Measurements from ENCODE around the gene PSMF1.
"Not testable (repeated sequence)": the region's sequence is repeated elsewhere in the genome, so short reads cannot be mapped to it uniquely, and the experiment has no call there.

The PSMF1 gene

DNA sequence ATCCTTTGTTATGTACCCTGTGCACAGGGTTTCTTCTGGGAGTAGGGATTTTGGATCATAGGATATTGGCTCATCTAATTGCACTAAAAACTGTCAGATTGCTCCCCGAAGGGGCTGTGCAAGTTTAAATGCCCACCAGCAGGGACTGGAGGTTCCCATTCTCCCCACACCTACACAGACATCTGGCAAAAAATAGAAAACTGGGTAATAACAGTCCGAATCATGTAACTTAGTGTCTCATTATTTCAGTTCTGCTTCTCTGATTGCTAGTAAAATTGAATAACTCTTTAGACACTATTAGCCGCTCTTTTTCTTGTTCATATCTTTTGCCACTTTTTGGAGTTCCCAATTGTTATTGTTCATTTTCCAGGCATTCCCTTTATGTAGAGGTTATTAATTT is 5.3 kb downstream of the PSMF1 start:
- no peak for DNase-seq

DNA sequence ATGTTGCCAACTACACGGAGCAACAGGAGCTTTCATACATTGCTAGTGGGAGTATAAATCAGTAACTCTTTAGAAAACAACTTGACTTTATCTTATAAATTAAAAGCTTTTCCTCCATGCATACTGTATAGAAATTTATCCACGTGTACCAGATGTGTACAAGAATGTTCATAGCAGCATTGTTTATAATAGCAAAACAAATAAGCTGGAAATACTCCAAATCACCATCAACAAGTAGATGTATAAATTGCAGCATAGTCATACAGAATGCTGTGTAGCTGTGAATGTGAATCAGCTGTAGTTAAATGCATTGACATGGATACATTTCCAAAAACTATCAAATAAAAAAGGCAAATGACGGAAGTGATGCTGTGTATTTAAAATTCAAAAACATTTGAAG is 6.0 kb downstream of the PSMF1 start:
- no peak for DNase-seq

DNA sequence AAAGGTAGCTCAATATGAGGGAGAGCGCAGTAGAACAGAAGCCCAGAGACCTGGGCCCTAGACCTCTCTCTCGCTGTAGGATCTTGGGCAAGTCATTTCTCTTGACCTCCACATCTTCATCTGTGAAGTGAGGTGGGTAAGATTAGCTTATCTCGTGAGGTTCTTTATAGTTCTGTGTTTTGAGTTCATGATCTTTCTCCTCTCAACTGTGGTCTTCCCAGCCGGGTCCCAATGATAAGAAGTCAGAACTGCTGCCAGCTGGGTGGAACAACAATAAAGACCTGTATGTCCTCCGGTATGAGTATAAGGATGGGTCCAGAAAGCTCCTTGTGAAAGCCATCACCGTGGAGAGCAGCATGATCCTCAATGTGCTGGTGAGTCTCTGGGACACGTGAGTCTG is 6.9 kb downstream of the PSMF1 start:
- no peak for DNase-seq

DNA sequence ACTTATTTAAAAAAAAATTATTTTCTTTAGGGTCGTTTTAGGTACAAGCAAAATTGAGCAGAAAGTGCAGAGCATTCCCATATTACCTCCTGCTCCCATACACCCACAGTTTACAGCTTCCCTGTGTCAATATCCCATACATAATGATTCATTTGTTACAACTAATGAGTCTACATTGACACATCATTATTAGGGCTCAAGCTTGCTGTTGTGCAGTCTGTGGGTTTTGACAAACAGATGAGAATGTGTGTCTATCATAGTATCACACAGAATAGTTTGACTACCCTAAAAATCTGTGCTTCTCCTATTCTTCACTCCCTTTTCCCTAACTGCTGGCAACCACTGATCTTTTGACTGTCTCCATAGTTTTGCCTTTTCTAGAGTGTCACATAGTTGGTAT is 9.4 kb downstream of the PSMF1 start:
- DNase-seq = no peak

DNA sequence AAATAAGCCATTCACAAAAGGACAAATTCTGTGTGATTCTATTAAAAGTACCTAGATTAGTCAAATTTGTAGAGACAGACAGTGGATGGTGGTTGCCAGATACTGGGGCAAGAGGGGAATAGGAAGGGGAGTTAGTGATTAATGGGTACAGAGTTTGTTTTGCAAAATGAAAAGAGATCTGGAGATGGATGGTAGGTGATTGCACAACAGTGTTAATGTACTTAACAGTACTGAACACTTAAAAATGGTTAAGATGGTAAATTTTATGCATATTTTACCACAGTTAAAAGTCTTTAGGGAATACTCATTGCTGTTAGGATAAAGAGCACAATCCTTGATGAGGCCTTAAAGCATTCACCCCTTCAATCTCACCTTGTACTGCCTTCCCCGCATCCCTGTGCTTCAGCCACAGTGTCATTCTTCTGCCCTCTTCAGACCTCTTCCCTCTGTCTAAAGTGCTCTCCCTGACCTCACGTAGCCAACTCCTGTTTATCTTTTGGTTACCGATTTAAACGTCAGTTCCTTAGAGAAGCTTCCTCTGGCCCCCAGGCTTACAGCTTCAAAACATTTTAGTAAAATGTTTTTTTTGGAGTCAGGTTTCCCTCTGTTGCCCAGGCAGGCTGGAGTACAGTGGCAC is 11.8 kb downstream of the PSMF1 start:
- no peak for DNase-seq

DNA sequence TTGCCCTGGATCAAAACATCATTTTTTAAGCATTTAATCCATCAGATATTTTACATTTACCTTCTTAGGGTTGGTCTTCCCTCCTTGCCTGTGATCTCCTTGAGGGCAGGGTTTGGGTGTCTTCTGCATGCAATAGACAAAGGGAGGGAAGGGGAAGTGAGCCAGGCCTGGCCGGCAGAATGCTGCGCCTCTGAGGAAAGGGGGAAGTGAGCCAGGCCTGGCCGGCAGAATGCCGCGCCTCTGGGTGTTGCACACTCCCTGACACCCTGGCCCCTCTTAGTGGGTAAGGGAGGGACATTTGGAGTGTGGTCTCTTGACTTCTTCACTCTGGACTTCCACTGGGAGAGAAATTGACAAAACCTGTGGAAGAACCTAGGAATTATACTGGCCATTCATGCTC is 12.4 kb downstream of the PSMF1 start:
- no peak for DNase-seq

DNA sequence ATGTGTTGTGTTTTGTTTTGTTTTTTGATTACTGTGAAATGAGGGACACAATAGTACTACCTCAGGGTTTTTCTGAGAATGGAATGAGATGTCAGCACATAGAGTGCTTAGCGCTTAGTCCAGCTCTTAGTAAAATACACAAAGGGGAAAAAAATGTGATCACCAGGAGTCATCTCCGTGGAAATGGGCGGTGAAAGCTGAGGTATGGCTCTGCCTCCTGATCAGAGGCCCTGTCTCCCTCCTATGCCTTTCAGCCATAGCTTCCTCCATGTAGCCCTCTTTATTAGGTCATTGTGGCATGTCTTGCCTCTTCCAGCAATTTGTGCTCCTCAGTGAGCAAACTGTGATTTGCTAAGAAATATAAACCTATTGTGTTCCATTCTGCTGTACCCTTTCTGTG is 13.0 kb downstream of the PSMF1 start:
- DNase-seq = no peak

DNA sequence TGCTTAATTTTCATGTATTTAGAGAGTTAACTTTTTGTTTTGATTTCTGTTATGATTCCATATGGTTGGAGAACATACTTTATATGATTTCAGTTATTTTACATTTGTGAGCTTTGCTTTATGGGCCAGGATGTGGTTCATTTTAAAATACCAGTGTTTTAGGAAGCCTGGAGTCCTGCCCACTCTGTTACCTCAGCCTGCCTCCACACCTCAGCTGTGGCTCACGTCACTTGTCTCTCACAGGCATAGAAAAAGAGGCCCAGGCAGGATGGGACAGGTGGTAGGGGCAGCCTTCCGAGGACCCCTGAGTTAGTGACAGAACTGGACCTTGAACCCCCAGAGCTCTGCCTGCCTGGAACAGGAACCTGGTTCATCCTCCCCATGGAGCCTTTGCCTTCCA is 16.0 kb downstream of the PSMF1 start:
- DNase-seq = no peak

DNA sequence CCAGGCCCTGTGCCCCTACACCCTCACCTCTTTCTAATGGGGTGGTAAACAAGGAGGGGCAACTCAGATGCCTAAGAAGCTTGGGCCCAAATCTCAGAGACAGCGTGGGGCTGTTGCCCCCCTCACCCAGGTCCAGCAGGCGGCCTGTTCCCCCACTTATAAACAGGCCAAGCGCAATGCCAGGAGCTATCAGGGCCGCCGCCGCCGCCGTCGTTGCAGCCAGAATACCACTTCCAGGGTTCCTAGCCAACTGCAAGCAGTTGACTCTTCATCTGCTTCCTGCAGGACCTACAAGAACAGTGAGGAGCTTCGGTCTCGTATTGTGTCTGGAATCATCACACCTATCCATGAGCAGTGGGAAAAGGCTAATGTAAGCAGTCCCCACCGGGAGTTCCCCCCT is 16.4 kb downstream of the PSMF1 start:
- DNase-seq = no peak

DNA sequence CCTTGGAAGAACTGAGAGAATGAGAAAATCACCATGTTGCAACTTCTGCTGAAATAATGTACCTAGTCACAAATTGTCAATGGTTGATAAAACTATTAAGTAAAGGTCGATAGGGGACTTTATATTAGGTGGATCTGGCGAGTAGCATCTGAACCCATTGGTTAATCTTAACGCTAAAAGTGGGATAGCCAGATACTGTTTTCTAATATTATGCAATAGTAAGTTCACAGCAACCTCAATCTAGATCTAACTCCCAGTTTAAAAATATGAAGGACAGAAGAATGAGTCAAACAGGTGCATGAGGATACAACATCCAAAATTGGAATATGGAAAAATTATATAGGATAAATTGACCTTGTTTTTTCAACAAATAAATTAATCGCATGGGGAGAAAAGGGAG is 18.8 kb downstream of the PSMF1 start:
- no peak for DNase-seq

DNA sequence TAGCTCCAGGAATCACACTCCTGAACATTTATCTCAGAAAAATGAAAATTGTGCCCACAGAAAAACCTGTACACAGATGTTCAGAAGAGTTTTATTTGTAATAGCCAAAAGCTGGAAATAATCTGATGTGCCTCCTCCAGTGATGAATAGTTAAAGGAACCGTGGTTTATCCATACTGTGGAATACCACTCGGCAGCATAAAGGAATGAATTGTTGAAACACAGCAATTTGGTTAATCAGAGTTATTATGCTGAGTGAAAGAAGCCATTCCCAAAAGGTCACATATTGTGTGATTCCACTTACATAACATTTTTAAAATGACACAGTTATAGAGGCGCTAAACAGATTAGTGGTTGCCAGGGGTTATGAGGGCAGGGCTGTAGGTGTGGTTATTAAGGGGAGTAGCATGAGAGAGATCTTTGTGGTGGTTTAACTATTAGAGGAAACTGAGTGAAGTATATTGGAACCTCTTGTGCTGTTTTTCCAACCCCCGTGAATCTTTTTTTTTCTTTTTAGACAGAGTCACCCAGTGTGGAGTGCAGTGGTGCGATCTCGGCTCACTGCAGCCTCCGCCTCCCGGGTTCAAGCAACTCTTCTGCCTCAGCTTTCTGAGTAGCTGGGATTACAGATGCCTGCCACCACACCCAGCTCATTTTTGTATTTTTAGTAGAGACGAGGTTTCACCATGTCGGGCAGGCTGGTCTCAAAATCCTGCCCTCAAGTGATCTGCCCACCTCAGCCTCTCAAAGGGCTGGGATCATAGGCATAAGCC is 26.2 kb downstream of the PSMF1 start:
- DNase-seq = no peak

DNA sequence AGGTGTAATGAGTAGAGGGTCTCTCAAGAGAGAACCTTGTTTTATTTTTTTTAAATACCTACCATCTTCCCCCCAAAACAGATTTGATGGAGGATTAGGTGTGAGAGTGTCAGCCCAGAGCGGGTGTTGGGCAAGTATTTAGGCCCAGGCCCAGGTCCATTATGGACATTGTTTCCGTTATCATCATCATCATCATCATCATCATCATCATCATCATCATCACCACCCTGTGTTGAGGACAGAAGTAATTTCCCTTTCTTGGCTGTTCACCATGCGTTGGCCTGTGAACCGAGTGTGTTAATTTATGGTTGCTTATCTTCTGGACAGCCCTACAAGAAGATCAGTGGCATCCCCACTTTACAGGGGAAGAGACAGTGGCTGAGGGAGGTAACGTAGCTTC is 28.6 kb downstream of the PSMF1 start:
- no peak for DNase-seq

DNA sequence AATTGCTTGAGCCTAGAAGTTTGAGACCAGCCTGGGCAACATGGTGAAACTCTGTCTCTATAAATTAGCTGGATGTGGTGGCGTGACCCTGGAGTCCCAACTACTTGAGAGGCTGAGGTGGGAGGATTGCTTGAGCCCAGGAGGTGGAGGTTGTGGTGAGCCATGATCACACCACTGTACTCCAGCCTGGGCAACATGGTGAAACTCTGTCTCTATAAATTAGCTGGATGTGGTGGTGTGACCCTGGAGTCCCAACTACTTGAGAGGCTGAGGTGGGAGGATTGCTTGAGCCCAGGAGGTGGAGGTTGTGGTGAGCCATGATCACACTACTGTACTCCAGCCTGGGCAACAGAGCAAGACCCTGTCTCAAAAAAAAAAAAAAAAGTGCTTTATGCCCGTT is 31.4 kb downstream of the PSMF1 start:
- not testable (repeated sequence) for DNase-seq

DNA sequence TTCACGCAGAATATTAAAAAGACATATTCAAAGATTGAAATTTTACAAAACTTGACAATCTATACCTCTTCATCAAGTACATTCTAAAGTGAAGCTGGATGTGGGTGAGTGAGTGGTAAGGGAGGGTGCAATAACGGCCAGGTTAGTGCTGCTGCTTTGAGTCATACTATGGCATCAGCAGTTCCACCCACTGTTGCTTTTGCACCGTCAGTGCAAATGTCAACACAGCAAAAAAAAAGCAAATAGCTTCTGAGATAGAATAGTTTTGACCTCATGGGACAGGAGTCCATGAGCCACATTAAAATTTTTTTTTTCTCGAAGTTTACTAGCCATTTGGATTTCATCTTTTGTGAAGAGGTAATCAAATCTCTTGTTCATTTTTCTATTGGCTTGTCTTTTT is 31.8 kb downstream of the PSMF1 start:
- DNase-seq = peak in 1 of 2 experiments; percentile 5

DNA sequence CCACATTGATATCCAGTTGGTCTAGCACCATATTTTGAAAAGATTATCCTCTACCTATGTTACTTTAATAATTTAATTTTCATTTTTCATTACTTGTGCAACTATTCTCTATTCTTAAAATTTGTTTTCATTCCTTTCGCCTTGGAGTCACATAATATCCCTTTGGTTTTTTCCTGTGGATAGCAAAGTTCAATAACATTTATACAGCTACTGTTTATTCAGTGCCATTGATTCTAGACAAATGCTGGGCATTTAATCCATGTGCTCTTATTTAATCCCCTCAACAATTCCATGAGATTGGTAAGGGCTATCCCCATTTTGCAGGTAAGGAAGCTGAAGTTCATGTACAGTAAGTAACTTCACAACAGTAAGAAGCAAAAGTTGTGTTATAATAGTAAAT is 32.6 kb downstream of the PSMF1 start:
- no peak for DNase-seq

DNA sequence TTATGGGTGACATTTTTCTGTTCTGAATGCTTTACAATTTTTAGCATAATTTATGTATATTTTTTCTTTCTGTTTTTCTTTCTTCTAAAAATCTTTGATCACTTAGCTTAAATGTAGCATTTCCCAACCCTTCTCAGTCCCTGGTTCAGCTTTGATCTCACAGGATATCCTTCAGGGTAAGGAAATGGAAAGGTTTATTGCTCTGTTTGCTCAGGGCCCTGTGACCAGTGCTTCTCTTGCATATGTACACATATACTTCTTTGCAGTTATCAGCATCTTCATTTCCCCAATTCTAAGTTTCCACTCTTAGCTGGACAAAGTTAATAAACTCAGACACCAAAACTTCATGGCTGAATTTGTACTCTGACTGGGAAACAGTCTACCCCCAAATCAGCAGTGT is 35.8 kb downstream of the PSMF1 start:
- no peak for DNase-seq

DNA sequence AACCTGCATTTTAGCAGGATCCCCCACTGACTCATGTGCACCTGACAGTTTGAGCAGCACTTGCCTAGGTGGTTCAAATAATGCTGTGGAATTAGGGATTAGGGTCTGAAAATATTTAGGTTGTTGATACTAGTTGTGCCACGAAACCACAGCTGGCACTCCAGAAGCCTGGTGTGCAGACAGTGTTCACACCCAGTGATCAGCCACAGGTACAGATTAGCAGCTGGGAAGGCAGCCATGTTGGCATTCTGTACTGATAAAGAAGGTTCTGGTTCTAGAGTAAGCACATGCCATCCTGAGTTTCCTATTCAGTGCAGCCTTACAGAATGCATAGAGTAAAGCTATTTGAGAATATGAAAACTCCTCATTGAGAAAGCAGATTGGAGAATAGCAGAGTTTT is 36.3 kb downstream of the PSMF1 start:
- no peak for DNase-seq

DNA sequence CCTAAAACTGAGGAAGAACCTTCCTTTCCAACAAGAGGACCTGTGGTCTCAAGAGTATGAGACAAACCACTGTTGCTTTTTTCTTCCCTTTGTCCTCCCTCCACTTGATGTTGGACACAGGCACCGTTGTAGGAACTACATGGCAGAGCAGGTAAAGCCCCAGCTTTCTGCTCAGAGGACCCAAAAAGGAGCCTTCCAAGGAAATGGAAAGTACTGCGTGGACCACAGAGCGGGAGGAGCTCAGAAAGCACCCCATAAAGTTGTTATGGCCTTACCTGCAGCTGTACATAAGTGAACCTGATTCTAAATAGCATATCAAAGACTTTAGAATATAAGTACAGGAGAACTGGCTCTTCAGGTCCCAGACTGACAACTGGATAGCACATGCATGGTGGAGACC is 36.9 kb downstream of the PSMF1 start:
- no peak for DNase-seq

DNA sequence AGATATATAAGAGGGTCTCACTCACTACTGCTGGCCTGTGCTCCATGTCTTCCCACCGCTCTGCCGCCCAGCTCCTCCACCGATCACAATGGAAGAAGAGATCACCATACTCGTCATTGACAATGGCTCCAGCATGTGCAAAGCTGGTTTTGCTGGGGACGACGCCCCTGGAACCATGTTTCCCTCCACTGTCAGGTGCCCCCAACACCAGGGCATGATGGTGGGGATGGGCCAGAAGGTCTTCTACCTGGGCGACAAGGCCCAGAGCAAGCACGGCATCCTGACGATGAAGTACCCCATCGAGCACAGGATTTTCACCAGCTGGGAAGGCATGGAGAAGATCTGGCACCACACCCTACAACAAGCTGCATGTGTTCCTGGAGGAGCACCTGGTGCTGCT is 42.1 kb downstream of the PSMF1 start:
- no peak for DNase-seq

DNA sequence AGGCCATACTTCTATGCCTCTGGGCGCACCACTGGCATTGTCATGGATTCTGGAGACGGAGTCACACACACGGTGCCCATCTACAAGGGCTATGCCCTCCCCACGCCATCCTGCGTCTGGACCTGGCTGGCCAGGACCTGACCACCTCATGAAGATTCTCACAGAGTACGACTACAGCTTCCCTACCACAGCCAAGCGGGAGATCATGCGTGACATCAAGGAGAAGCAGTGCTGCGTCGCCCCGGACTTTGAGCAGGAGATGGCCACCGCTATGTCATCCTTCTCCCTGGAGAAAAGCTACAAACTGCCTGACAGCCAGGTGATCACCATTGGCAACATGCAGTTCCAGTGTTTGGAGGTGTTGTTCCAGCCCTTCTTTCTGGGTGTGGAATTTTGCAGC is 42.6 kb downstream of the PSMF1 start:
- DNase-seq = no peak

DNA sequence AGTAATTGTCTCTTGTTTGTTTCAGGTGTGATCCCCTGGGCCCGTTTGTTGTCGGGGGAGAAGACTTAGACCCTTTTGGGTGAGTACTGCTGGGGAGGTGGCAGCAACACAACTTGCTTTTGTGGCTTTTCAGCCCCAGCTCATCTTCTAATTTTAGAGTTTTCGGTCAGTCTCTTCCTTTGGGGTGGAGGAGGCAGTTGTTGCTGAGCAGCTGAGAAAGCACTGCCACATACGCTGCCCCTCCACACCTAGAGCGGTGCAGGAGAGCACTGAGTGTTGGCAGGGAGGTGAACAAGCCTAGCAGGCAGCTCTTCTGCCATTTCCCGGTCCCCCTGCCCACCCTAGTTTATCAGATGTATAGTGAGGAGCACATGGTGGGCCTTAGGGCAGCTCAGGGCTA is 44.7 kb downstream of the PSMF1 start:
- no peak for DNase-seq

DNA sequence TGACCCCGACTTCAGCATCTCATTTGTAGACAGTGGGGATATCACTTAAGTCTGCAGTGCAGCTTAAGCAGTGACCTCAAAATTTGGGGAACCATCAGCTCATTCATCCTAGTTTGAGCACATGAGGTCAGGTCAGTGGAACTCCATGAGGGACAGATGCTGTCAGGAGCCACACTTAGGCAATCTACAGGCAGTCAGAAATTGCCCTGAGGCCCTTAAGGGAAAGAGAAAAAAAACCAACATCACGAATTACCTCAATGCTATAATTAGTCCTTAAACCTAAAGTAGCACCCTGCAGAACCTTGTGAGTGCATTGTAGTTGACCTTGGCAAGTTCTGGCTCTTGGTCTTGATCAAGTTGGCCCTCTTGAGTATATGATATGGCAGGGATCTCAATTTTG is 45.3 kb downstream of the PSMF1 start:
- DNase-seq = no peak

DNA sequence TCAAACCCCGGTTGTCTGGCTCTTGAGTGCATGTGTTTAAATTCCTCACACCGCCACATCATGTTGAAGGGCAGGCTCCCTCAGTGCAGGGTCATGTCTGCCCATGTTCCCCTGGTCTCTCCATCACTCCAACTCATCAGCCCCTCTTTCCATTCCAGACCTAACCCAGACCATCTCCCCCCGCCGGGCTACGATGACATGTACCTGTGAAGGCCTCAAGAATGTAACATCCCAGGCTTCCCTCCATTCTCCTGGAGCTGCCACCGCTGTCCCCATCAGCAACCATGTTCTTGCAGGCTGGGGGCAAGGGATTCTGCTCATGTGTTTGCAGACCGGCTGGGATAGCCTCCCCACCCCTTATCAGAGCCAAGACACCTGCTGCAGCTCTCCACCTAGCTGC is 46.5 kb downstream of the PSMF1 start:
- no peak for DNase-seq

DNA sequence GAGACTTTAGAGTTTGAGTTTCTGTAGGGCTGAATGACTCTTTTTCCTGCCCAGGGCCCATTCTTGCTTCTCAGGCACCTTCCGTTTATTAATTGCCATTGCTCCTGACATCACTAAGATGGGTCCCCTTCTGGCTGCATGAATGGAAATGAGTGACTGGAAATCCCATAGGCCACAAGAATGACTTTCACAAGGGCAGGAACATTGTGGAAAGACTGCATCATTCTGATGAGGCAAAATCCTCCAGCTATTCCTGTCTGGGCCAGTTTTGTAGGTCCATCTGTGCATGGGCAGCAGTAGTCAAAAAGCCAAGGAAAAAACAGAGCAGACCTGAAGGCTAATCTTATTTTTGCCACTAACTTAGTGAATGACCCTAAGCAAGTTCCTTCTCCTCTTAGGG is 47.1 kb downstream of the PSMF1 start:
- no peak for DNase-seq

DNA sequence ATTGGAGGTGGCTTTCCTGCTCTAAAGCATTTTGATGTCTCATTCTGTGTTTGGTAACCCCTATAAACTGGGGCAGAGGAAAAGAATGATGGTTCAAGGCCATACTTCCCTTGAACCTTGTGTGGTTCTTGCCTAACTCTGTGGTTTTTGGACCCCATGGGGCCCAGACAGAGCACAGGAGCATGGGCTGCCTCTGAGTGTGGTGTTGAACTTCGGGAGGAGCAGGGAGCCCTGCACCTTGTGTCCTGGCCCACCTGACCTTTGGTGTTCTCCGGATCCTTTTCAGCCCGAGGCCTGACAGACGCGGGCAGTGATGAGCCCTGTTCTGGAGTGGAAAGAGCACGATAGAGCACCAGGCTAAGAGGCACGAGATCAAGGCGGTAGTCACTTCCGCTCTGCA is 47.5 kb downstream of the PSMF1 start:
- DNase-seq = no peak

All from stimulated activated CD4-positive, alpha-beta T cell treated with anti-CD3 and anti-CD28 coated beads, Interleukin-4, amount 100 ng/mL, for 4 hours (primary cell).